NCI-H82 treated with DMSO at 0.1 percent for 48 hours (cell line): ENCODE data around the gene RYR1.

ENCODE experiments used
- DNase-seq: peaks from one replicate; lab custom pipeline; 2025; ENCODE audit not compliant: unreplicated experiment; lab: John Stamatoyannopoulos, UW

RYR1 gene

GRCh38 chr19:38433268-38433733 is at the start of gene RYR1:
Gene RYR1 (plus strand): TSS chr19:38433691. CDS start chr19:38433830, 139 bp downstream.
- DNase-seq: peak; percentile 23

GRCh38 chr19:38383743-38384142 is 49.7 kb upstream of the RYR1 start:
- no peak for DNase-seq

- no peak for DNase-seq
These were observed 49.1 kb upstream of the RYR1 start for GRCh38 chr19:38384209-38385027.

- no peak for DNase-seq
These were observed 48.3 kb upstream of the RYR1 start for GRCh38 chr19:38385057-38385803.

GRCh38 chr19:38385804-38386257 is 47.7 kb upstream of the RYR1 start:
- no peak for DNase-seq

GRCh38 chr19:38386300-38386970 is 47.1 kb upstream of the RYR1 start:
- DNase-seq: no peak

- no peak for DNase-seq
These were observed 46.4 kb upstream of the RYR1 start for GRCh38 chr19:38386971-38387549.

GRCh38 chr19:38387550-38388348 is 45.7 kb upstream of the RYR1 start, which contains the start of gene GGN:
Gene GGN (minus strand): TSS chr19:38388034. CDS start chr19:38387261, 773 bp downstream.
- peak; percentile 83 for DNase-seq

- no peak for DNase-seq
These were observed 45.0 kb upstream of the RYR1 start, which contains the start of gene SPRED3 for GRCh38 chr19:38388349-38389100. Gene SPRED3 (plus strand): TSS chr19:38388697. CDS start chr19:38390303, 1,606 bp downstream.

- no peak for DNase-seq
These were observed 44.2 kb upstream of the RYR1 start for GRCh38 chr19:38389101-38389925.

GRCh38 chr19:38389957-38390924 is 43.2 kb upstream of the RYR1 start:
- DNase-seq: no peak

GRCh38 chr19:38391911-38392464 is 41.5 kb upstream of the RYR1 start:
- no peak for DNase-seq

- DNase-seq: no peak
These were observed 40.7 kb upstream of the RYR1 start for GRCh38 chr19:38392707-38393308.

GRCh38 chr19:38394488-38394887 is 39.0 kb upstream of the RYR1 start:
- peak; percentile 56 for DNase-seq

GRCh38 chr19:38395381-38396114 is 37.9 kb upstream of the RYR1 start:
- no peak for DNase-seq

GRCh38 chr19:38399081-38399480 is 34.4 kb upstream of the RYR1 start:
- DNase-seq: no peak
